ENCODE results near the gene CXXC4. TPM values are rescaled to one million over a fixed set of nuclear protein-coding genes. Genes with fewer than 3 reads are reported as not detected.
A peak's percentile ranks its signal among the peaks of the same experiment; 100 is the strongest.

The CXXC4 gene
- total and polyA plus RNA-seq, 2 donors (not counting 1 experiment from before 2014, with no cell fraction given): under 0.01 to 0.02 TPM

DNA sequence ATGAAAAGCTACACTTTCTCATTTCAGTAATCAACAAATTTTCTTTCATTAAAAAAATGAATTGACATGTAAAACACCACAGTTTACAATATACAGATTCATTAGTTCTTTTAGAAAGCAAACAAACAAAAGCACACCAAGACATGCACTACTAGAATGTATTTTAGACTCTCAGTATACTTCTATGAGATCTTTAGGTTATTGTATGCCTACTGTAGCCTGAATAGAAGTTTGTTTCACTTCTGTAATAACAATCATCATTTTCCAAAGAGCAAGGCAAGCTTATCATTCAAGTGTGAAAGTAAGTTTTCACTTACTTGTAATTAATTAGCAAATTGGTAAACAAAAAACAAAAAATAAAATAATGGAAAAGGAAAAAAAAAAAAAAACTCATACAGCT, 24.9 kb downstream of the CXXC4 start:
- Histone ChIP-seq H3K79me2 (ENCODE audit: control insufficient read depth, insufficient read depth, low read length) (no peaks in the 10 kb centered on the region), H3K9ac (ENCODE audit: insufficient read depth, low read length) (no peak overlapping the region), H3K36me3 (ENCODE audit: control insufficient read depth, insufficient read depth, low read length) (no peaks in the 10 kb centered on the region), H4K20me1 (ENCODE audit: control insufficient read depth, extremely low read depth, insufficient read depth, low read length) (no peaks in the 10 kb centered on the region), H3K9me3 (ENCODE audit: control insufficient read depth, insufficient read depth, low read depth, low read length) (no peaks in the 10 kb centered on the region), H2AFZ (ENCODE audit: low read length) (no peak overlapping the region), H3K4me3 (replicated peaks in 1 of 4; ENCODE audit: control extremely low read depth in 1 of 4, insufficient read depth in 1 of 4, low read depth in 3 of 4, low read length in 4 of 4) (no peak overlapping the region), H3K4me2 (ENCODE audit: extremely low read depth, insufficient read depth, low read length) (no peak overlapping the region), H3K27me3 (ENCODE audit: control insufficient read depth, insufficient read depth, low read length) (no peaks in the 10 kb centered on the region), H3K27ac (ENCODE audit: insufficient read depth, low read length) (no peak overlapping the region), H3K4me1 (ENCODE audit: control insufficient read depth, extremely low read depth, insufficient read depth, low read length) (no peaks in the 10 kb centered on the region)
- no peak for TF ChIP-seq EZH2 (IDR thresholded peaks at IDR 0.05; ENCODE audit: low read length, missing control alignments)
- TF ChIP-seq, protein P1, sequence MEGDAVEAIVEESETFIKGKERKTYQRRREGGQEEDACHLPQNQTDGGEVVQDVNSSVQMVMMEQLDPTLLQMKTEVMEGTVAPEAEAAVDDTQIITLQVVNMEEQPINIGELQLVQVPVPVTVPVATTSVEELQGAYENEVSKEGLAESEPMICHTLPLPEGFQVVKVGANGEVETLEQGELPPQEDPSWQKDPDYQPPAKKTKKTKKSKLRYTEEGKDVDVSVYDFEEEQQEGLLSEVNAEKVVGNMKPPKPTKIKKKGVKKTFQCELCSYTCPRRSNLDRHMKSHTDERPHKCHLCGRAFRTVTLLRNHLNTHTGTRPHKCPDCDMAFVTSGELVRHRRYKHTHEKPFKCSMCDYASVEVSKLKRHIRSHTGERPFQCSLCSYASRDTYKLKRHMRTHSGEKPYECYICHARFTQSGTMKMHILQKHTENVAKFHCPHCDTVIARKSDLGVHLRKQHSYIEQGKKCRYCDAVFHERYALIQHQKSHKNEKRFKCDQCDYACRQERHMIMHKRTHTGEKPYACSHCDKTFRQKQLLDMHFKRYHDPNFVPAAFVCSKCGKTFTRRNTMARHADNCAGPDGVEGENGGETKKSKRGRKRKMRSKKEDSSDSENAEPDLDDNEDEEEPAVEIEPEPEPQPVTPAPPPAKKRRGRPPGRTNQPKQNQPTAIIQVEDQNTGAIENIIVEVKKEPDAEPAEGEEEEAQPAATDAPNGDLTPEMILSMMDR (conservative IDR thresholded peaks at IDR 0.05 in 1 of 2, IDR thresholded peaks at IDR 0.05 in 1 of 2; ENCODE audit: low read depth in 1 of 2, low read length in 2 of 2): no peak
- no peak for DNase-seq (ENCODE audit: low read depth in 2 of 2)

DNA sequence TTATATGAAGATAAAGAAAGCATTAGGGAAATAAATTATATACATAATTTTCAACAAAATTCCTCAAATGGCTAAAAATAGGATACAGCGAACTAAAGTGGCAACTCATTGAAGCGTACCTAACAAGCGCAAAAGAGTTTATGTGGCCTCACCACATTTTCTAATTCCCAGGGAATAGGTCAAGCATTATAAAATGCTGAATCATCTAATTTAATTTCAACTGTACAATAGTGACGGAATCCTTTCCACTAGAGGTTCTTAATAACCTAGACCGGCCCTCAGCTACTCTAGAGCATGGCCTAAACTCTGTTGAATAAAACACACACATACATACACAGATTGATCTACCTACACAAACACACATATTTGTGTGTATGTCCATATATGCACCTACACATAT, 29.1 kb downstream of the CXXC4 start:
- TF ChIP-seq EZH2 (IDR thresholded peaks at IDR 0.05; ENCODE audit: low read length, missing control alignments): no peak
- TF ChIP-seq, protein P1 (conservative IDR thresholded peaks at IDR 0.05 in 1 of 2, IDR thresholded peaks at IDR 0.05 in 1 of 2; ENCODE audit: low read depth in 1 of 2, low read length in 2 of 2): no peak
- no peak overlapping the region for H3K9ac ChIP-seq (ENCODE audit: insufficient read depth, low read length)
- DNase-seq (ENCODE audit: low read depth in 2 of 2): peak in 1 of 2 donors; percentile 5
- H2AFZ ChIP-seq (ENCODE audit: low read length): no peak overlapping the region
- H4K20me1 ChIP-seq (ENCODE audit: control insufficient read depth, extremely low read depth, insufficient read depth, low read length): no peaks in the 10 kb centered on the region
- no peaks in the 10 kb centered on the region for H3K9me3 ChIP-seq (ENCODE audit: control insufficient read depth, insufficient read depth, low read depth, low read length)
- no peaks in the 10 kb centered on the region for H3K4me1 ChIP-seq (ENCODE audit: control insufficient read depth, extremely low read depth, insufficient read depth, low read length)
- no peaks in the 10 kb centered on the region for H3K36me3 ChIP-seq (ENCODE audit: control insufficient read depth, insufficient read depth, low read length)
- H3K27ac ChIP-seq (ENCODE audit: insufficient read depth, low read length): no peak overlapping the region
- no peaks in the 10 kb centered on the region for H3K79me2 ChIP-seq (ENCODE audit: control insufficient read depth, insufficient read depth, low read length)
- H3K27me3 ChIP-seq (ENCODE audit: control insufficient read depth, insufficient read depth, low read length): no peaks in the 10 kb centered on the region
- H3K4me3 ChIP-seq (replicated peaks in 1 of 4; ENCODE audit: control extremely low read depth in 1 of 4, insufficient read depth in 1 of 4, low read depth in 3 of 4, low read length in 4 of 4): no peak overlapping the region
- H3K4me2 ChIP-seq (ENCODE audit: extremely low read depth, insufficient read depth, low read length): no peak overlapping the region

DNA sequence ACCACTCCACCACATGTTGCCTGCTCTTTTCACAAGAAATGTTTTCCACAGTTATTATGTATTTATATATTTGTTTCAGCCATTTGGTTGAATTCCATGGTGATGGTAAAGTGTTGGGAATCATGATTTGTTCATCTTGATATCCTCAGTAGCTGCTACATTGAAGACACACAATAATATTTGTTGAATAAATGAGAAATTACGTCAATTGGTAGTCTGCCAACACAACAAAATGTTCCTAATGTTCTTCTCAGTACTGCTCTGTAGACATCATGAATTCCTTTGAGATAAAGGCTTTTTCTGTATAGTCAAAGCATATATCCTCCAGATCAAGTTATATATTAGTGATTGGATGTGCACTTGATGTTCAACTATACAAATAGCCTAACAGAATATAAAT, 29.5 kb downstream of the CXXC4 start:
- TF ChIP-seq, protein P1 (conservative IDR thresholded peaks at IDR 0.05 in 1 of 2, IDR thresholded peaks at IDR 0.05 in 1 of 2; ENCODE audit: low read depth in 1 of 2, low read length in 2 of 2): no peak
- no peak for TF ChIP-seq EZH2 (IDR thresholded peaks at IDR 0.05; ENCODE audit: low read length, missing control alignments)
- peak in 1 of 2 donors; percentile 84 for DNase-seq (ENCODE audit: low read depth in 2 of 2)
- H3K4me1 ChIP-seq (ENCODE audit: control insufficient read depth, extremely low read depth, insufficient read depth, low read length): no peaks in the 10 kb centered on the region
- no peaks in the 10 kb centered on the region for H4K20me1 ChIP-seq (ENCODE audit: control insufficient read depth, extremely low read depth, insufficient read depth, low read length)
- no peaks in the 10 kb centered on the region for H3K27me3 ChIP-seq (ENCODE audit: control insufficient read depth, insufficient read depth, low read length)
- no peaks in the 10 kb centered on the region for H3K9me3 ChIP-seq (ENCODE audit: control insufficient read depth, insufficient read depth, low read depth, low read length)
- H3K4me2 ChIP-seq (ENCODE audit: extremely low read depth, insufficient read depth, low read length): no peak overlapping the region
- H2AFZ ChIP-seq (ENCODE audit: low read length): no peak overlapping the region
- H3K79me2 ChIP-seq (ENCODE audit: control insufficient read depth, insufficient read depth, low read length): no peaks in the 10 kb centered on the region
- H3K9ac ChIP-seq (ENCODE audit: insufficient read depth, low read length): no peak overlapping the region
- H3K27ac ChIP-seq (ENCODE audit: insufficient read depth, low read length): no peak overlapping the region
- H3K4me3 ChIP-seq (replicated peaks in 1 of 4; ENCODE audit: control extremely low read depth in 1 of 4, insufficient read depth in 1 of 4, low read depth in 3 of 4, low read length in 4 of 4): no peak overlapping the region
- no peaks in the 10 kb centered on the region for H3K36me3 ChIP-seq (ENCODE audit: control insufficient read depth, insufficient read depth, low read length)

Data from fibroblast of lung (primary cell).